Endothelial cell of umbilical vein (primary cell): ENCODE results near the gene SEMA5A. TPM values are rescaled to one million over a fixed set of nuclear protein-coding genes. Genes with fewer than 3 reads are reported as not detected.

Experiments used
- BruUV-seq: library from RNA; stranded (reverse); fragments of 400-500 nt; replicated peaks from 2 replicates; lab custom pipeline; 2021; lab: Mats Ljungman, UMichigan
- CTCF ChIA-PET: fragments of 300-600, 350-600 bp; sonication (Branson Sonifier 250); formaldehyde crosslinking; loops from one replicate; lab custom pipeline; 2021; ENCODE audit warnings: antibody characterized with exemption, inconsistent platforms; lab: Charles Lee
- POLR2A ChIA-PET: fragments of 300-600, 350-600 bp; sonication (Branson Sonifier 250); formaldehyde crosslinking; loops from one replicate; lab custom pipeline; 2021; ENCODE audit warnings: antibody characterized with exemption, inconsistent platforms; lab: Charles Lee
- DNase-seq: peaks from one replicate; pipeline ENCODE4 v3.0.0-alpha.2; 2011; ENCODE audit warnings: low read depth, low spot score
- FAIRE-seq: peaks from 2 replicates; lab custom pipeline; 2011; peaks lifted over from hg19 to GRCh38; lab: Jason Lieb, UNC
- H2AFZ ChIP-seq: 2 replicates; pipeline ENCODE4 v1.6.0; 2012; ENCODE audit warnings: low read depth, low read length, control low read depth, inconsistent platforms
- H3K27ac ChIP-seq: 2 replicates; pipeline ENCODE4 v1.5.1; 2011; ENCODE audit warnings: low read depth, mild to moderate bottlenecking, control low read depth, low read length, moderate library complexity; ENCODE audit not compliant: insufficient read depth
- H3K27me3 ChIP-seq, 2 experiments: 2 replicates each; pipeline versions ENCODE4 v1.6.0 to v1.6.1; 2011; ENCODE audit warnings: low read length in 2 of 2, mixed read lengths in 1 of 2; ENCODE audit not compliant: control insufficient read depth in 2 of 2, insufficient read depth in 2 of 2
- H3K36me3 ChIP-seq, 2 experiments: 2 replicates in 1 of 2; 3 replicates in 1 of 2; pipeline ENCODE4 v1.5.1; 2011; ENCODE audit warnings: low read length in 2 of 2, mild to moderate bottlenecking in 1 of 2, moderate library complexity in 1 of 2; ENCODE audit not compliant: control insufficient read depth in 2 of 2, insufficient read depth in 2 of 2; ENCODE audit errors: extremely low read depth in 1 of 2
- H3K4me1 ChIP-seq: 3 replicates; pipeline ENCODE4 v1.5.1; 2011; ENCODE audit warnings: mild to moderate bottlenecking, low read length; ENCODE audit not compliant: control insufficient read depth, insufficient read depth; ENCODE audit errors: extremely low read depth
- H3K4me2 ChIP-seq: 2 replicates; pipeline ENCODE4 v1.6.1; 2011; ENCODE audit warnings: low read length, control low read depth, mixed read lengths; ENCODE audit not compliant: insufficient read depth
- H3K4me3 ChIP-seq, 3 experiments: fragments of 200-600 bp in 1 of 3; sonication (generic), shearing (Covaris generic) in 1 of 3; replicated peaks in 1 of 3; 2 replicates each; pipeline ENCODE4 v1.5.1; 2011 to 2016; ENCODE audit warnings: control low read depth in 3 of 3, low read length in 3 of 3, mild to moderate bottlenecking in 2 of 3, inconsistent platforms in 1 of 3, low read depth in 1 of 3, moderate library complexity in 1 of 3; ENCODE audit not compliant: insufficient read depth in 1 of 3
- H3K79me2 ChIP-seq: 2 replicates; pipeline ENCODE4 v1.6.0; 2012; ENCODE audit warnings: low read length, inconsistent platforms; ENCODE audit not compliant: control insufficient read depth, insufficient read depth
- H3K9ac ChIP-seq: replicated peaks from 2 replicates; pipeline ENCODE3; 2011; ENCODE audit warnings: low read length, control low read depth; ENCODE audit not compliant: insufficient read depth; ENCODE audit errors: extremely low read depth
- H3K9me1 ChIP-seq: replicated peaks from 3 replicates; pipeline ENCODE4 v1.6.0; 2011; ENCODE audit warnings: mild to moderate bottlenecking, low read length; ENCODE audit not compliant: control insufficient read depth, insufficient read depth; ENCODE audit errors: extremely low read depth
- H3K9me3 ChIP-seq: replicated peaks from 2 replicates; pipeline ENCODE4 v1.5.1; 2012; ENCODE audit warnings: low read length, inconsistent platforms; ENCODE audit not compliant: control insufficient read depth, insufficient read depth
- H4K20me1 ChIP-seq: replicated peaks from 2 replicates; pipeline ENCODE3; 2011; ENCODE audit warnings: mild to moderate bottlenecking, low read length; ENCODE audit not compliant: control insufficient read depth, insufficient read depth; ENCODE audit errors: extremely low read depth
- CTCF ChIP-seq, 2 donors: IDR thresholded peaks; 1 replicate in 1 of 2; 2 replicates in 1 of 2; pipeline ENCODE4 v1.5.1; 2011; ENCODE audit warnings: low read length in 2 of 2, mild to moderate bottlenecking in 2 of 2, moderate library complexity in 2 of 2, control low read depth in 1 of 2, inconsistent platforms in 1 of 2, low read depth in 1 of 2; ENCODE audit not compliant: insufficient read depth in 1 of 2; ENCODE audit errors: extremely low read depth in 1 of 2
- EZH2 ChIP-seq: IDR thresholded peaks from 2 replicates; pipeline ENCODE4 v1.6.1; 2012; ENCODE audit warnings: borderline replicate concordance, low read depth, mild to moderate bottlenecking, moderate library complexity, low read length, inconsistent platforms; ENCODE audit not compliant: severe bottlenecking
- FOS ChIP-seq: IDR thresholded peaks from 2 replicates; pipeline ENCODE4 v1.6.1; 2011; ENCODE audit warnings: mild to moderate bottlenecking, low read length, moderate library complexity, borderline replicate concordance; ENCODE audit not compliant: insufficient read depth
- GATA2 ChIP-seq: IDR thresholded peaks from 2 replicates; pipeline ENCODE4 v1.7.0; 2011; ENCODE audit warnings: low read depth, mild to moderate bottlenecking, moderate library complexity, mixed read lengths, low read length; ENCODE audit not compliant: insufficient read length, insufficient read depth
- JUN ChIP-seq: IDR thresholded peaks from 2 replicates; pipeline ENCODE4 v1.6.1; 2011; ENCODE audit warnings: borderline replicate concordance, low read depth; ENCODE audit not compliant: insufficient read length, insufficient read depth
- MAX ChIP-seq: IDR thresholded peaks from 2 replicates; pipeline ENCODE4 v1.6.1; 2011; ENCODE audit not compliant: insufficient read depth, insufficient read length
- MYC ChIP-seq: IDR thresholded peaks from one replicate; pipeline ENCODE4 v1.6.1; 2011; ENCODE audit warnings: mild to moderate bottlenecking, low read depth, low read length
- POLR2A ChIP-seq: IDR thresholded peaks from 2 replicates; pipeline ENCODE4 v1.6.1; 2012; ENCODE audit warnings: low read depth, mild to moderate bottlenecking, control low read depth, low read length
- POLR2AphosphoS5 ChIP-seq: IDR thresholded peaks from 2 replicates; pipeline ENCODE4 v1.6.1; 2012; ENCODE audit warnings: low read depth, mild to moderate bottlenecking, control low read depth, low read length, moderate library complexity; ENCODE audit not compliant: insufficient read depth
- dilution Hi-C: fragments of 300-500 bp; cut with MboI; formaldehyde crosslinking; loops from one replicate; pipeline ENCODE4 v1.15.0; 2019; ENCODE audit warnings: low sequenced_read_pairs; ENCODE audit not compliant: extremely low pct_ligation_motif_present
- intact Hi-C: fragments of 100-400 bp; cut with micrococcal nuclease; formaldehyde crosslinking; loops from one replicate; pipeline ENCODE4 v1.10.0; 2022
- polyA plus RNA-seq, 4 experiments: library from polyadenylated mRNA; depleted of rRNA in 3 of 4; stranded (reverse) in 3 of 4; unstranded in 1 of 4; fragments of >200 nt; gene quantifications; 2 replicates each; pipeline versions ENCODE4 v1.2.1 to v1.2.3, GENCODE V29; 2011 to 2012; ENCODE audit warnings: missing spikeins in 1 of 4
- total RNA-seq: library from RNA; stranded (reverse); gene quantifications from 2 replicates; pipeline ENCODE4 v1.2.3, GENCODE V29; 2021

The SEMA5A gene
- total and polyA plus RNA-seq, 2 donors (not counting 3 experiments of a cell fraction or from before 2014, with no cell fraction given), result 0.04 to 0.06 TPM

GRCh38 chr5:9316733-9317132 is 229.1 kb downstream of the SEMA5A start:
- BruUV-seq, result no TSS peak
- DNase-seq (no peak), FAIRE-seq (no peak)
- H3K27me3 ChIP-seq, result no peaks in the 10 kb centered on the region
- intact Hi-C loops, result no loop called here
- no peaks in the 10 kb centered on the region for H3K9me3 ChIP-seq
- H3K36me3 ChIP-seq, result no peaks in the 10 kb centered on the region
- H2AFZ ChIP-seq, result no peak overlapping the region
- ChIA-PET POLR2A (no interaction called here), CTCF (no interaction called here)
- no peak overlapping the region for H3K4me3 ChIP-seq
- dilution Hi-C loops, result no loop called here
- no peaks in the 10 kb centered on the region for H3K9me1 ChIP-seq
- no peaks in the 10 kb centered on the region for H4K20me1 ChIP-seq
- H3K79me2 ChIP-seq, result no peaks in the 10 kb centered on the region
- no peak overlapping the region for H3K4me2 ChIP-seq
- H3K4me1 ChIP-seq, result no peaks in the 10 kb centered on the region
- H3K9ac ChIP-seq, result no peak overlapping the region
- no peak for TF ChIP-seq GATA2
- TF ChIP-seq EZH2, result no peak
- TF ChIP-seq POLR2A, result no peak
- no peak for TF ChIP-seq MAX
- no peak for TF ChIP-seq POLR2AphosphoS5
- H3K27ac ChIP-seq, result no peak overlapping the region

GRCh38 chr5:9316041-9316440 is 229.8 kb downstream of the SEMA5A start:
- no peaks in the 10 kb centered on the region for H3K9me3 ChIP-seq
- no peak overlapping the region for H3K27ac ChIP-seq
- no peaks in the 10 kb centered on the region for H4K20me1 ChIP-seq
- no peaks in the 10 kb centered on the region for H3K27me3 ChIP-seq
- H2AFZ ChIP-seq, result no peak overlapping the region
- H3K4me1 ChIP-seq, result no peaks in the 10 kb centered on the region
- H3K79me2 ChIP-seq, result no peaks in the 10 kb centered on the region
- intact Hi-C loops (no loop called here), dilution Hi-C loops (no loop called here)
- no peak overlapping the region for H3K4me2 ChIP-seq
- no peak overlapping the region for H3K4me3 ChIP-seq
- H3K36me3 ChIP-seq, result no peaks in the 10 kb centered on the region
- DNase-seq (no peak), FAIRE-seq (no peak)
- no TSS peak for BruUV-seq
- no peaks in the 10 kb centered on the region for H3K9me1 ChIP-seq
- TF ChIP-seq FOS (no peak), EZH2 (no peak), POLR2AphosphoS5 (no peak), JUN (no peak), POLR2A (no peak), CTCF (IDR thresholded peaks at IDR 0.05; ENCODE audit: extremely low read depth in 1 of 2, insufficient read depth in 1 of 2, low read depth in 1 of 2, low read length in 2 of 2) (no peak), MYC (no peak), GATA2 (no peak), MAX (no peak)
- POLR2A ChIA-PET, result no interaction called here
- CTCF ChIA-PET, result no interaction called here
- H3K9ac ChIP-seq, result no peak overlapping the region
